HepG2 (cell line): Measurements from ENCODE around the gene FAF2. TPM values are rescaled to one million over a fixed set of nuclear protein-coding genes. Genes with fewer than 3 reads are reported as not detected.

ENCODE experiments used
- ATAC-seq: fragments of 200-7000 bp; cut with Tn5 transposase; 3 replicates; pipeline ENCODE4 v1.9.1; 2020; ENCODE audit warnings: mild to moderate bottlenecking, moderate library complexity
- BruUV-seq: library from RNA; stranded (reverse); fragments of 400-500 nt; replicated peaks from 2 replicates; lab custom pipeline; 2021; lab: Mats Ljungman, UMichigan
- CTCF ChIA-PET: fragments of 300-600 bp; formaldehyde crosslinking; extraction: SDS; loops from one replicate; lab custom pipeline; 2021; ENCODE audit warnings: low total read pairs, inconsistent platforms, low intra/inter-chr PET ratio; lab: Yijun Ruan, JAX
- POLR2A ChIA-PET: fragments of 350-600 bp; sonication (Branson Sonifier 250); formaldehyde crosslinking; loops from one replicate; lab custom pipeline; 2020; ENCODE audit warnings: antibody characterized with exemption, inconsistent platforms; lab: Yijun Ruan, JAX
- DNase-seq: peaks from one replicate; pipeline ENCODE4 v3.0.0-alpha.2; 2015; ENCODE audit warnings: low spot score
- FAIRE-seq: peaks from 3 replicates; lab custom pipeline; 2011; peaks lifted over from hg19 to GRCh38; lab: Jason Lieb, UNC
- H2AFZ ChIP-seq: one replicate; pipeline ENCODE4 v1.6.1; 2011; ENCODE audit warnings: low read length, inconsistent platforms
- H3K27ac ChIP-seq: fragments of 300-600 bp; 3 replicates; pipeline ENCODE4 v1.8.0; 2011; ENCODE audit warnings: mixed run types, mild to moderate bottlenecking, mixed read lengths, low read length, inconsistent platforms; ENCODE audit not compliant: insufficient read depth; ENCODE audit errors: extremely low read length
- H3K27me3 ChIP-seq, 2 experiments: fragments of 200-600 bp in 1 of 2; 2 replicates in 1 of 2; 3 replicates in 1 of 2; pipeline versions ENCODE4 v1.6.0 to v1.8.0; 2011; ENCODE audit warnings: low read length in 2 of 2, mild to moderate bottlenecking in 2 of 2, moderate library complexity in 2 of 2, inconsistent platforms in 1 of 2; ENCODE audit not compliant: insufficient read depth in 2 of 2, control insufficient read depth in 1 of 2
- H3K36me3 ChIP-seq, 2 experiments: fragments of 200-600 bp in 1 of 2; replicated peaks in 1 of 2; 2 replicates in 1 of 2; 3 replicates in 1 of 2; pipeline versions ENCODE4 v1.5.1 to v1.8.0; 2011; ENCODE audit warnings: low read length in 2 of 2, inconsistent platforms in 1 of 2; ENCODE audit not compliant: insufficient read depth in 2 of 2, control insufficient read depth in 1 of 2
- H3K4me1 ChIP-seq: 2 replicates; pipeline ENCODE4 v1.5.1; 2012; ENCODE audit warnings: low read length, inconsistent platforms; ENCODE audit not compliant: insufficient read depth
- H3K4me2 ChIP-seq: 2 replicates; pipeline ENCODE4 v1.6.0; 2011; ENCODE audit warnings: low read depth, low read length, inconsistent platforms
- H3K4me3 ChIP-seq, 3 experiments: fragments of 200-600 bp in 1 of 3; sonication (generic), shearing (Covaris generic) in 1 of 3; replicated peaks in 1 of 3; 2 replicates each; pipeline ENCODE4 v1.5.1; 2011 to 2016; ENCODE audit warnings: low read length in 3 of 3, inconsistent platforms in 2 of 3, low read depth in 2 of 3, mild to moderate bottlenecking in 2 of 3, control low read depth in 1 of 3, mixed read lengths in 1 of 3; ENCODE audit not compliant: insufficient read depth in 1 of 3
- H3K79me2 ChIP-seq: one replicate; pipeline ENCODE4 v1.6.1; 2011; ENCODE audit warnings: low read length, inconsistent platforms; ENCODE audit not compliant: insufficient read depth
- H3K9ac ChIP-seq: 2 replicates; pipeline ENCODE4 v1.6.0; 2011; ENCODE audit warnings: mild to moderate bottlenecking, low read depth, low read length, inconsistent platforms; ENCODE audit not compliant: insufficient read depth
- H3K9me3 ChIP-seq: 2 replicates; pipeline ENCODE4 v1.5.1; 2012; ENCODE audit warnings: mild to moderate bottlenecking, low read length
- H4K20me1 ChIP-seq: 2 replicates; pipeline ENCODE4 v1.6.0; 2011; ENCODE audit warnings: inconsistent platforms, mild to moderate bottlenecking, low read length, moderate library complexity; ENCODE audit not compliant: insufficient read depth
- FOXP1 ChIP-seq, 2 experiments: fragments of 450-650 bp in 1 of 2; IDR thresholded peaks; 2 replicates each; pipeline ENCODE4 v1.6.1; 2017 to 2018; ENCODE audit warnings: antibody characterized with exemption in 1 of 2
- GATAD2A ChIP-seq: IDR thresholded peaks from 2 replicates; pipeline ENCODE4 v1.6.1; 2016
- GMEB1 ChIP-seq: sonication (generic); formaldehyde crosslinking; IDR thresholded peaks from 2 replicates; pipeline ENCODE4 v1.5.1; 2020; ENCODE audit warnings: missing genetic modification reagents, mild to moderate bottlenecking, borderline replicate concordance
- ISX ChIP-seq: sonication (generic); formaldehyde crosslinking; conservative IDR thresholded peaks from 2 replicates; pipeline ENCODE4 v1.5.0; 2020; ENCODE audit warnings: missing genetic modification reagents
- NFKB2 ChIP-seq: sonication (generic); formaldehyde crosslinking; IDR thresholded peaks from 2 replicates; pipeline ENCODE4 v1.4.0; 2020; ENCODE audit warnings: missing genetic modification reagents, borderline replicate concordance
- NONO ChIP-seq, 2 experiments: fragments of 450-650 bp in 1 of 2; sonication (generic) in 1 of 2; formaldehyde crosslinking in 1 of 2; IDR thresholded peaks in 1 of 2; conservative IDR thresholded peaks in 1 of 2; 2 replicates each; pipeline versions ENCODE4 v1.6.1 to v1.8.0; 2017 to 2022; ENCODE audit warnings: mild to moderate bottlenecking in 1 of 2, missing genetic modification reagents in 1 of 2, moderate library complexity in 1 of 2
- NRL ChIP-seq: sonication (generic); formaldehyde crosslinking; IDR thresholded peaks from 2 replicates; pipeline ENCODE4 v1.5.0; 2020; ENCODE audit warnings: missing genetic modification reagents, mild to moderate bottlenecking, moderate library complexity, borderline replicate concordance
- RAD21 ChIP-seq: fragments of 450-650 bp; formaldehyde crosslinking; IDR thresholded peaks from 2 replicates; pipeline ENCODE4 v1.5.0; 2020; ENCODE audit warnings: mild to moderate bottlenecking
- RXRA ChIP-seq: sonication (generic); formaldehyde crosslinking; IDR thresholded peaks from 2 replicates; pipeline ENCODE4 v1.5.1; 2020; ENCODE audit warnings: missing genetic modification reagents
- SP1 ChIP-seq, 2 experiments: fragments of 450-650 bp in 1 of 2; sonication (generic) in 1 of 2; formaldehyde crosslinking in 1 of 2; IDR thresholded peaks; 2 replicates each; pipeline versions ENCODE4 v1.4.0 to v1.6.1; 2016 to 2020; ENCODE audit warnings: missing genetic modification reagents in 1 of 2
- ZC3H4 ChIP-seq: sonication (generic); formaldehyde crosslinking; IDR thresholded peaks from 2 replicates; pipeline ENCODE4 v1.4.0; 2020; ENCODE audit warnings: missing genetic modification reagents, borderline replicate concordance
- ZNF446 ChIP-seq: sonication (generic); formaldehyde crosslinking; IDR thresholded peaks from 2 replicates; pipeline ENCODE4 v1.5.0; 2020; ENCODE audit warnings: mild to moderate bottlenecking, missing genetic modification reagents
- ZNF687 ChIP-seq: sonication (generic); formaldehyde crosslinking; IDR thresholded peaks from 2 replicates; pipeline ENCODE4 v1.5.1; 2020; ENCODE audit warnings: mild to moderate bottlenecking, missing genetic modification reagents, moderate library complexity
- WGBS: methylation state at CpG from one replicate; pipeline ENCODE4 v1.1.6; 2017; ENCODE audit warnings: low lambda C conversion rate; 5-methylcytosine and 5-hydroxymethylcytosine counted together
- in situ Hi-C: cut with HindIII; loops from 2 replicates; pipeline ENCODE4 v1.10.0; 2017; ENCODE audit warnings: low pct_unique_long_range_greater_than_20kb; ENCODE audit not compliant: extremely low pct_ligation_motif_present
- intact Hi-C: fragments of 100-400 bp; cut with micrococcal nuclease; formaldehyde crosslinking; loops from one replicate; pipeline ENCODE4 v1.10.0; 2022; ENCODE audit not compliant: unreplicated experiment
- polyA plus RNA-seq, 8 experiments: library from polyadenylated mRNA; depleted of rRNA in 3 of 8; stranded (reverse) in 7 of 8; unstranded in 1 of 8; fragments of >200 nt; fragmentation: Illumina TruSeq in 4 of 8; extraction: Trizol in 4 of 8; gene quantifications; 2 replicates each; pipeline versions ENCODE4 v1.2.1 to v1.2.3, GENCODE V29; 2011 to 2016; ENCODE audit warnings: low read depth in 4 of 8, missing spikeins in 1 of 8, mixed read lengths in 1 of 8; ENCODE audit not compliant: insufficient read depth in 1 of 8
- total RNA-seq, 5 experiments: library from RNA; depleted of rRNA; stranded (reverse); fragments of >200 nt; fragmentation: Illumina TruSeq; extraction: Trizol; gene quantifications; 2 replicates each; pipeline ENCODE4 v1.2.3, GENCODE V29; 2016; ENCODE audit warnings: low read depth in 1 of 5

The FAF2 gene
- total and polyA plus RNA-seq, 2 of the 13 experiments (the other 11 are each of a cell fraction or from before 2014, with no cell fraction given) = 27.8 to 34.3 TPM

- Histone ChIP-seq H3K4me3 (peak overlapping the region in 2 of 3 experiments; percentile 22 to 97; a peak in 4 of 6 replicates), H3K9ac (peak overlapping the region; percentile 9; the same call in 1 of the 2 replicates), H3K36me3 (peaks cover 18 to 39% of the 10 kb centered on the region in 2 experiments), H3K4me2 (peak overlapping the region; percentile 91), H3K79me2 (peaks cover 40% of the 10 kb centered on the region), H4K20me1 (peaks cover 33% of the 10 kb centered on the region), H3K27ac (peak overlapping the region; percentile 26), H3K4me1 (peaks cover 35% of the 10 kb centered on the region), H3K27me3 (no peaks in the 10 kb centered on the region; a peak in 1 of 5 replicates), H2AFZ (no peak overlapping the region), H3K9me3 (no peaks in the 10 kb centered on the region)
- BruUV-seq = no TSS peak
- ChIA-PET POLR2A (interaction anchor here (0.9 to 7.9 kb wide), 4 partner anchors 13 to 93 kb away, joined by 3 to 212 read pairs (median 3); partner anchors contain the start of genes CDHR2 and FAF2), CTCF (no interaction called here)
- FAIRE-seq (peak; percentile 72), DNase-seq (peak; percentile 71), ATAC-seq (peak; percentile 35)
- in situ Hi-C loops = loop anchor here (25.0 kb wide), 1 partner anchor 828 kb away; the partner anchor contains the start of genes LMAN2 and RGS14
- 11% methylated on average over 9 of the region's 10 CpGs for WGBS
- intact Hi-C loops = no loop called here
- TF ChIP-seq RAD21 (CRISPR knock-in tag) (0 out of 2 replicates have a peak, but pooled peaks have one; percentile 13), GATAD2A (CRISPR knock-in tag) (peak; percentile 55; the same call in 1 of the 2 replicates), ZC3H4 (CRISPR knock-in tag) (0 out of 2 replicates have a peak, but pooled peaks have one; percentile 75), NFKB2 (no peak), RXRA (CRISPR knock-in tag) (0 out of 2 replicates have a peak, but pooled peaks have one; percentile 16), ISX (CRISPR knock-in tag) (no peak), SP1 (IDR thresholded peaks at IDR 0.05) (no peak), SP1 (CRISPR knock-in tag; IDR thresholded peaks at IDR 0.05) (no peak), ZNF446 (no peak), FOXP1 (IDR thresholded peaks at IDR 0.05) (no peak), FOXP1 (CRISPR knock-in tag; IDR thresholded peaks at IDR 0.05) (no peak), ZNF687 (peak; percentile 83), NRL (peak; percentile 60; the same call in 1 of the 2 replicates), GMEB1 (CRISPR knock-in tag) (no peak), NONO (IDR thresholded peaks at IDR 0.05) (no peak), NONO (CRISPR knock-in tag; conservative IDR thresholded peaks at IDR 0.05) (0 out of 2 replicates have a peak, but pooled peaks have one; percentile 47)
These were observed 85.9 kb downstream of the FAF2 start for GRCh38 chr5:176533894-176534611.
